HFFc6 (cell line): ENCODE data around the gene CYP11A1. TPM values are rescaled to one million over a fixed set of nuclear protein-coding genes. Genes with fewer than 3 reads are reported as not detected.
"Not testable (repeated sequence)": the region's sequence is repeated elsewhere in the genome, so short reads cannot be mapped to it uniquely, and the experiment has no call there.

Experiments used
- DNase-seq: peaks from one replicate; pipeline ENCODE4 v3.0.0-alpha.2; 2018
- H3K27ac Mint-ChIP-seq: 2 replicates; pipeline ENCODE4 v1.8.0; 2020; ENCODE audit warnings: mild to moderate bottlenecking, mixed read lengths
- H3K27me3 Mint-ChIP-seq: 2 replicates; pipeline ENCODE4 v1.8.0; 2021; ENCODE audit warnings: mild to moderate bottlenecking, moderate library complexity, mixed read lengths; ENCODE audit not compliant: insufficient read depth
- H3K36me3 Mint-ChIP-seq: 2 replicates; pipeline ENCODE4 v1.8.0; 2021; ENCODE audit warnings: low read depth, mixed read lengths
- H3K4me1 Mint-ChIP-seq: 2 replicates; pipeline ENCODE4 v1.8.0; 2020; ENCODE audit warnings: low read depth, mixed read lengths
- H3K4me3 Mint-ChIP-seq: 2 replicates; pipeline ENCODE4 v1.8.0; 2020; ENCODE audit warnings: mild to moderate bottlenecking, moderate library complexity, mixed read lengths
- H3K9me3 Mint-ChIP-seq: 2 replicates; pipeline ENCODE4 v1.8.0; 2020; ENCODE audit warnings: mild to moderate bottlenecking, mixed read lengths
- total RNA-seq, 6 experiments: library from RNA; stranded (reverse); fragmentation: NEBNext Ultra II Directional; extraction: Animal tissue kit (Norgen Biotek cat#: 25700); gene quantifications; 2 replicates in 1 of 6; 3 replicates in 5 of 6; pipeline ENCODE4 v1.2.3, GENCODE V29; 2021
- TF ChIP-seq, protein P1 (sequence below): fragments of 200-600 bp; sonication (generic); IDR thresholded peaks from 2 replicates; pipeline ENCODE4 v1.5.0; 2021; ENCODE audit warnings: antibody characterized with exemption, mild to moderate bottlenecking

Gene CYP11A1
- total RNA-seq, 6 experiments from 2014 or later: 0.12 to 0.17 (median 0.14) TPM; not detected in 2

DNA sequence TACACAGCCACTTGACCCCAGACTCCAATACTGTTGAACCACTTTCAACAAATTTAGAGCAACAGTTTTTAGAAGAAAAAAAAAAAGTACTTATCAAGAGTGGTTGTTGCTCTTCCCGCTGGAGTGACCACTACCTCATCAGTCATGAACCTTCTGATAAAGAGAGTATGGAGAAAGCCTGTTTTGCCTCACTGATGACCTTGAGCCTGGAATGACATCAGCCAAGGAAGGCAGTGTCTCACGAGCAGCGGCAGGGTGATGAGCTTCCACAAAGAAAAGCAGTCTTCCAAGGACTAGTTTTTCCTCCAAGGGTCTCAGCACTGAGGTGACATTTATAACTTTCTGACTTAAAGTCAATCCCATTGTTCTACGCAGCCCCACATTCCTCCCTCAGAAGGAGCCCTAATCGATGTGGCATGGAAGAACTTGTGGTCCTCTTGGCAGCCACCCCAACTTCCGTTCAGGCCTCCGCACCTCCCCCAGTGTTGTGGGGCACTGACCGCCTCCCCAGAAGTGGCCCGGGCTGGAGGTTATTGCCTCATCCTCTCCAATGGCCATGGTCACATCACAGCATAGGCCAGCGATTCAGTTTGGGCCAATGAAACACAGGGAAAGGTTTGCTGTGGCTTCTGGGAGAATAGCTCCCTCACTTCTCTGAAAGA is 1.8 kb upstream of the CYP11A1 start:
- DNase-seq: no peak
- TF ChIP-seq, protein P1, sequence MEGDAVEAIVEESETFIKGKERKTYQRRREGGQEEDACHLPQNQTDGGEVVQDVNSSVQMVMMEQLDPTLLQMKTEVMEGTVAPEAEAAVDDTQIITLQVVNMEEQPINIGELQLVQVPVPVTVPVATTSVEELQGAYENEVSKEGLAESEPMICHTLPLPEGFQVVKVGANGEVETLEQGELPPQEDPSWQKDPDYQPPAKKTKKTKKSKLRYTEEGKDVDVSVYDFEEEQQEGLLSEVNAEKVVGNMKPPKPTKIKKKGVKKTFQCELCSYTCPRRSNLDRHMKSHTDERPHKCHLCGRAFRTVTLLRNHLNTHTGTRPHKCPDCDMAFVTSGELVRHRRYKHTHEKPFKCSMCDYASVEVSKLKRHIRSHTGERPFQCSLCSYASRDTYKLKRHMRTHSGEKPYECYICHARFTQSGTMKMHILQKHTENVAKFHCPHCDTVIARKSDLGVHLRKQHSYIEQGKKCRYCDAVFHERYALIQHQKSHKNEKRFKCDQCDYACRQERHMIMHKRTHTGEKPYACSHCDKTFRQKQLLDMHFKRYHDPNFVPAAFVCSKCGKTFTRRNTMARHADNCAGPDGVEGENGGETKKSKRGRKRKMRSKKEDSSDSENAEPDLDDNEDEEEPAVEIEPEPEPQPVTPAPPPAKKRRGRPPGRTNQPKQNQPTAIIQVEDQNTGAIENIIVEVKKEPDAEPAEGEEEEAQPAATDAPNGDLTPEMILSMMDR: no peak
- Mint-ChIP-seq H3K27me3 (peaks cover 24% of the 10 kb centered on the region), H3K4me1 (peaks cover 22% of the 10 kb centered on the region), H3K36me3 (no peaks in the 10 kb centered on the region), H3K27ac (no peak overlapping the region), H3K9me3 (no peaks in the 10 kb centered on the region), H3K4me3 (no peak overlapping the region)

DNA sequence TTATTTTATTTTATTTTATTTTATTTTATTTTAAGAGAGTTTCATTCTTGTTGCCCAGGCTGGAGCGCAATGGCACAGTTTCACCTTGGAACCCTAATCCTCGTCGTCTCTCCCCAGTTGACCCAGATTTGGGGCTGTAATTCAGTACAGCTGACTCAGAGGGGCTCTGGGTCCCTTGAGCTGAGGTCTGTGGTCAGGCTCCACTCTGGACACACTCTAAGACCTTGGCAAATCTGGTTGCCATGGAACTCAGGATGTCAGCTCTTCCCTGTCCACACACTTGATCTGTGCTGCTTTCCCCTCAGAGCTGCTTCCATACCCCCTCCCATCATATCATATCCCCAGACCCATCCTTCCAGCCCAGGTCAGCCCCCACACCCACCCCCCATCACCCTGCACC is 675 bp upstream of the CYP11A1 start:
- H3K27me3 Mint-ChIP-seq: peaks cover 23% of the 10 kb centered on the region
- H3K4me1 Mint-ChIP-seq: peaks cover 17% of the 10 kb centered on the region
- no peak overlapping the region for H3K4me3 Mint-ChIP-seq
- no peaks in the 10 kb centered on the region for H3K36me3 Mint-ChIP-seq
- no peak for DNase-seq
- H3K27ac Mint-ChIP-seq: no peak overlapping the region
- H3K9me3 Mint-ChIP-seq: no peaks in the 10 kb centered on the region
- TF ChIP-seq, protein P1: no peak

DNA sequence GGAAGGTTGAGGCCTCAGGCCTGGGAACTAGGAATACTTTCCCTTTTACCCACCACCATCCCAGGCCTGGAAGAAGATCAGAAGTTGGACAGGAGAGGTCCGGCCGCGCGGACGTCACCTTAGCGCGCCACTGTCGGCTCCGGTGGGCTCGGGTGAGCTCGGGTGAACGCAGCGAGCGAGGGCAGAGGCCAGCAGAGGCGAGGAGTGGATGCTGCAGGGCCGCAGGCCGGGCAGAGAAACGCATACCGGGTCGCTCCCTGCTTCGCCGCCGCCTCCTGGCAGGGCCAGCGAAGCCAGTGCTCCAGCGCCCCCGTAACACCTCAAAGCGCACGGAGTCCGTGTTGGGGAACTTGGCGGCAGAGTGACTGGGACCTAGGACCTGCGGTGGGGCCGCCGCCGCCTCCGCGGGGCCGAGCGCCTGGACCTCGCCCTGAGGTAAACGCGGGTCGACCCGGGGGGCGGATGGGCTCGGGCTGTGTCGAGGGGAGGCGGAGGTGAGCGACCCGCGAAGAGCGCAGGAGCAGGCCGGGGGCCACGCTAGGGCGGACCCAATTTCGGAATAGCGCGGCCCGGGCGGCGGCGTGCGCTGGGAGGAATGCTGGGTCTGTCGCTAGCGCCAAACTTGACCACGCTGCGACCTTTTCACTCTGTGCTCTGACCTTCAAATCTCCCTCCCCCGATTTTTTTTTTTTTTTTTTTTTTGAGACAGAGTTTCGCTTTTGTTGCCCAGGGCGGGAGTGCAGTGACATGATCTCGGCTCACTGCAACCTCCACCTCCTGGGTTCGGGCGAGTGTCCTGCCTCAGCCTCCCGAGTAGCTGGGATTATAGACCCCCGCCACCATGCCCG is 1.6 kb downstream of the CYP11A1 start:
- TF ChIP-seq, protein P1: peak; percentile 10; the same call in 1 of the 2 replicates
- Mint-ChIP-seq H3K4me3 (peak overlapping the region; percentile 80), H3K27me3 (peaks cover 11% of the 10 kb centered on the region), H3K4me1 (peaks cover 16% of the 10 kb centered on the region), H3K27ac (peak overlapping the region; percentile 60), H3K9me3 (no peaks in the 10 kb centered on the region), H3K36me3 (no peaks in the 10 kb centered on the region)
- DNase-seq: peak; percentile 41

DNA sequence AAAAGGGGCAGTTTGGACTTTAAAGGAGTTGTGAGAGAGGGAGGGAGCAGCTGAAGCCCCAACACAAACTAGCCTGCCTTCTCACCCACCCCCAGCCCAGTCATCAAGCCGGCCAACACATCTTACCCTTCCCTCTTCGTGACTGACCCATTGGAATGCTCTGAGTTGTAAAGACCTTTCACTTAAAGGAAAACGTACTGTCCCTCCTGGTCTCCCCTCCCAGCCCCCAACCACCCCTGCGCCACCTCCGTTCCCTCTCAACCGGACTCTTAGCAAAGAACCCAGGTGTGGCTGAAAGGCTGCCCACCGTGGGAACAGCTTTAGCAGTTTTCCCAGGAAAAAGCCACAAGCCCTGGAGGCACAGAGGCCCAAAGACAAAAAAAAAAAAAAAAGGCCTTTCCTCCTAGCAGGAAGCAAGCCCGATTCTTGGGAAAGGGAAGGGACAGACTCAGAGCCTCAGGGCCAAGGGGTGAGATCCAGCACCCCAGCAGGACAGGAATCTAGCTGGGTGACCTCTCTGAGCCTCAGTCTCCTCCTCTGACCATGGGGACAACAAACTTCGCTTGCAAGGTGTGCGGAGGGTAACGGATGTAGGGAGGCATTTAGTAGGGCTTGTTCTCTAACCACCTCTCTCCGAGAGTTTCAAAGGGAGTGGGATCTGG is 2.4 kb downstream of the CYP11A1 start:
- peaks cover 6% of the 10 kb centered on the region for H3K27me3 Mint-ChIP-seq
- H3K4me3 Mint-ChIP-seq: peak overlapping the region; percentile 80
- H3K27ac Mint-ChIP-seq: peak overlapping the region; percentile 60
- H3K9me3 Mint-ChIP-seq: no peaks in the 10 kb centered on the region
- H3K4me1 Mint-ChIP-seq: peaks cover 16% of the 10 kb centered on the region
- TF ChIP-seq, protein P1: no peak
- H3K36me3 Mint-ChIP-seq: no peaks in the 10 kb centered on the region
- no peak for DNase-seq

DNA sequence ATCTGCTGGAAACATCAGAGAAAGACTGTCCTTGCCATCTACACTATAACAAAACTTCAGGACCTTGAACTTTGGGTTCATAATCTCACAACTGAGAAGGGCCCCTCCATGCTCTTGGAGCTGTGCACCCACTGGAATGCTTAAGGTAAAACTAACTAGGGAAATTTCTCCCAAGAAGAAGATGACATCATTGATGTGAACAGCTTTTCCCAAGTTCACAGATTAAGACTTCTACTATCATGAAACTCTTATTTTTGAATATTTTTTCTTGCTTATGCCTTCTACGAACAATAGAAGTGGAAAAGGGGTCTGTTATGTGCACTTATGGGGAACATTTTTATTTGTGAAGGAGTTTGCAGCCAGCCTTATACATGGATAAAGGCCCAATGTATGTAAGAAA is 5.0 kb downstream of the CYP11A1 start:
- Mint-ChIP-seq H3K27me3 (peaks cover under 1% of the 10 kb centered on the region; the same call in 1 of the 2 replicates), H3K27ac (no peak overlapping the region), H3K4me3 (no peak overlapping the region), H3K4me1 (peaks cover 11% of the 10 kb centered on the region), H3K9me3 (no peaks in the 10 kb centered on the region), H3K36me3 (no peaks in the 10 kb centered on the region)
- TF ChIP-seq, protein P1: no peak
- DNase-seq: no peak

DNA sequence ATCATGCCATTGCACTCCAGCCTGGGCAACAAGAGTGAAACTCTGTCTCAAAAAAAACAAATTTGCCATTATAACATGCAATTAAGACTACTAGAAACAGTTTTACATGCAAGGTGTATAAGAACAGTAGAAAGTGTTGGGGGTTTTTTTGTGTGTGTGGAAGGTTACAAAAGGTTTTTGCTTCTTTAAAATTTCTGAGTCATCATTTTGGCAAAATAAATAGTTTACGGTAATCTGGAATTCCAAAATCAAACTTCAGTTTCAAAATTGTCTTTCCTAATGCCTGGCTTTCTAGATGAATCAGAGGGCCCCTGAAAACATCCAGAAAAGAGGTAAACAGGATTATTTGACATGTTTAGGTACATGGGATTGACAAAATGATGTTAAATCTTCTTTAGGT is 6.6 kb downstream of the CYP11A1 start:
- H3K27ac Mint-ChIP-seq, H3K36me3 Mint-ChIP-seq, DNase-seq, H3K9me3 Mint-ChIP-seq, H3K27me3 Mint-ChIP-seq, H3K4me3 Mint-ChIP-seq: not testable (repeated sequence)
- peaks cover 11% of the 10 kb centered on the region for H3K4me1 Mint-ChIP-seq

DNA sequence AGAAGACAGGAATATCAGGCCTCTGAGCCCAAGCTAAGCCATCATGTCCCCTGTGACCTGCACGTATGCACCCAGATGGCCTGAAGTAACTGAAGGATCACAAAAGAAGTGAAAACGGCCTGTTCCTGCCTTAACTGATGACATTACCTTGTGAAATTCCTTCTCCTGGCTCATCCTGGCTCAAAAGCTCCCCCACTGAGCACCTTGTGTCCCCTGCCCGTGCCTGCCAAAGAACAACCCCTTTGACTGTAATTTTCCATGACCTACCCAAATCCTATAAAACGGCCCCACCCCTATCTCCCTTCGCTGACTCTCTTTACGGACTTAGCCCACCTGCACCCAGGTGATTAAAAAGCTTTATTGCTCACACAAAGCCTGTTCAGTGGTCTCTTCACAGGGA is 8.1 kb downstream of the CYP11A1 start:
- not testable (repeated sequence) for H3K36me3 Mint-ChIP-seq, DNase-seq, H3K9me3 Mint-ChIP-seq, H3K27ac Mint-ChIP-seq, H3K4me1 Mint-ChIP-seq, H3K4me3 Mint-ChIP-seq
- peaks cover 12% of the 10 kb centered on the region for H3K27me3 Mint-ChIP-seq

DNA sequence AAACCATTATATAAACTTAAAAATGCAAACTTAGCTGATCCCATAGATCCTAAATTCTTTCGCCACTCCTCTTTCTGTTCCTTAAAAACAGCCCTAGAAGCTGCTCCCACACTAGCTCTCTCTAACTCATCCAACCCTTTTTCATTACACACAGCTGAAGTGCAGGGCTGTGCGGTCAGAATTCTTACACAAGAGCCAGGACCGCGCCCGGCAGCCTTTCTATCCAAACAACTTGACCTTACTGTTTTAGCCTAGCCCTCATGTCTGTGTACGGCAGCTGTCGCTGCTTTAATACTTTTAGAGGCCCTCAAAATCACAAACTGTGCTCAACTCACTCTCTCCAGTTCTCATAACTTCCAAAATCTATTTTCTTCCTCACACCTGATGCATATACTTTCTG is 9.9 kb downstream of the CYP11A1 start:
- not testable (repeated sequence) for DNase-seq, H3K4me1 Mint-ChIP-seq, H3K36me3 Mint-ChIP-seq, H3K9me3 Mint-ChIP-seq, H3K4me3 Mint-ChIP-seq, H3K27ac Mint-ChIP-seq
- peaks cover 17% of the 10 kb centered on the region for H3K27me3 Mint-ChIP-seq
